GM12892 (cell line): ENCODE measurements around the gene GPR55.

Experiments
- POLR2A ChIP-seq: IDR thresholded peaks from 2 replicates; pipeline ENCODE4 v1.6.1; 2011; ENCODE audit warnings: low read depth, low read length, control low read depth
- POLR2AphosphoS5 ChIP-seq: IDR thresholded peaks from 2 replicates; pipeline ENCODE4 v1.6.1; 2011; ENCODE audit warnings: low read depth, low read length, control low read depth
- TAF1 ChIP-seq: IDR thresholded peaks from 2 replicates; pipeline ENCODE4 v1.6.1; 2011; ENCODE audit warnings: low read depth, mild to moderate bottlenecking, control low read depth, low read length, borderline replicate concordance

GRCh38 chr2:230868161-230868946, 56.7 kb downstream of the GPR55 start:
- TF ChIP-seq POLR2A, result no peak
- TF ChIP-seq POLR2AphosphoS5, result no peak
- TF ChIP-seq TAF1, result no peak
